HG03175 (cell line): ENCODE data around the gene TARS3.
"Not testable (repeated sequence)": the region's sequence is repeated elsewhere in the genome, so short reads cannot be mapped to it uniquely, and the experiment has no call there.

Experiments
- ATAC-seq: cut with Tn5 transposase; IDR thresholded peaks from one replicate; pipeline ENCODE4 v1.9.1; 2021; ENCODE audit warnings: mild to moderate bottlenecking, moderate library complexity; ENCODE audit not compliant: unreplicated experiment

Gene TARS3

GRCh38 chr15:101657171-101657570 lies 67.1 kb downstream of the TARS3 start:
- ATAC-seq: no peak

- ATAC-seq: not testable (repeated sequence)
Measured at GRCh38 chr15:101654624-101655337, 69.5 kb downstream of the TARS3 start.

GRCh38 chr15:101654171-101654570 lies 70.1 kb downstream of the TARS3 start:
- no peak for ATAC-seq

- no peak for ATAC-seq
Measured at GRCh38 chr15:101652786-101653430, 71.4 kb downstream of the TARS3 start.

- ATAC-seq: peak; percentile 87
Measured at GRCh38 chr15:101652098-101652785, 72.0 kb downstream of the TARS3 start, which contains the start of gene TM2D3. TM2D3 (minus strand) TSS chr15:101652381; CDS start chr15:101652361, 20 bp downstream.

- ATAC-seq: peak; percentile 43
Measured at GRCh38 chr15:101651554-101652097, 72.6 kb downstream of the TARS3 start.

GRCh38 chr15:101650145-101650544 lies 74.1 kb downstream of the TARS3 start:
- no peak for ATAC-seq

GRCh38 chr15:101648356-101648755 lies 75.9 kb downstream of the TARS3 start:
- ATAC-seq: no peak

- no peak for ATAC-seq
Measured at GRCh38 chr15:101647251-101647650, 77.0 kb downstream of the TARS3 start.

GRCh38 chr15:101646672-101647071 lies 77.6 kb downstream of the TARS3 start:
- no peak for ATAC-seq

GRCh38 chr15:101642361-101642760 lies 81.9 kb downstream of the TARS3 start:
- no peak for ATAC-seq

GRCh38 chr15:101641894-101642293 lies 82.4 kb downstream of the TARS3 start:
- peak; percentile 42 for ATAC-seq

GRCh38 chr15:101641129-101641764 lies 83.0 kb downstream of the TARS3 start:
- peak; percentile 72 for ATAC-seq

GRCh38 chr15:101639667-101640066 lies 84.6 kb downstream of the TARS3 start:
- no peak for ATAC-seq

- ATAC-seq: no peak
Measured at GRCh38 chr15:101637919-101638318, 86.4 kb downstream of the TARS3 start.

- ATAC-seq: no peak
Measured at GRCh38 chr15:101637516-101637915, 86.8 kb downstream of the TARS3 start.

- ATAC-seq: no peak
Measured at GRCh38 chr15:101637038-101637437, 87.2 kb downstream of the TARS3 start.

- ATAC-seq: no peak
Measured at GRCh38 chr15:101635944-101636727, 88.1 kb downstream of the TARS3 start.

- ATAC-seq: no peak
Measured at GRCh38 chr15:101633356-101633755, 90.9 kb downstream of the TARS3 start.

GRCh38 chr15:101626729-101627128 lies 97.5 kb downstream of the TARS3 start:
- not testable (repeated sequence) for ATAC-seq
